ENCODE data around the gene FGFR2. TPM values are rescaled to one million over a fixed set of nuclear protein-coding genes. Genes with fewer than 3 reads are reported as not detected.
"Not testable (repeated sequence)": the region's sequence is repeated elsewhere in the genome, so short reads cannot be mapped to it uniquely, and the experiment has no call there.

FGFR2 gene
- total RNA-seq, 1 experiment from 2014 or later: 135 TPM

GRCh38 chr10:121556455-121556854, 41.8 kb downstream of the FGFR2 start:
- Histone ChIP-seq H3T11ph (ENCODE audit: low read length) (no peak overlapping the region), H2BK12ac (ENCODE audit: insufficient read length, low read depth, low read length) (no peak overlapping the region), H3K4me2 (ENCODE audit: insufficient read depth, insufficient read length, low read length) (no peak overlapping the region), H3K4ac (ENCODE audit: low read depth, low read length) (no peak overlapping the region), H3K27me3 (ENCODE audit: insufficient read depth, low read length) (no peaks in the 10 kb centered on the region), H3K9me3 (ENCODE audit: control insufficient read depth, low read depth, low read length) (no peaks in the 10 kb centered on the region), H3K79me2 (ENCODE audit: insufficient read depth, low read length) (peaks cover 36% of the 10 kb centered on the region; the same call in 1 of the 2 replicates), H4K91ac (ENCODE audit: insufficient read length, low read depth, low read length) (no peak overlapping the region), H2BK20ac (ENCODE audit: low read depth, low read length, poor library complexity, severe bottlenecking) (no peak overlapping the region), H3K14ac (ENCODE audit: insufficient read depth, low read length) (no peak overlapping the region), H4K8ac (replicated peaks; ENCODE audit: insufficient read length, low read depth, low read length) (no peak overlapping the region), H3K27ac (ENCODE audit: insufficient read length, low read depth, low read length) (no peak overlapping the region), H2AK5ac (ENCODE audit: insufficient read length, low read length) (no peak overlapping the region), H3K23me2 (ENCODE audit: insufficient read length, low read depth, low read length, poor library complexity, severe bottlenecking) (no peaks in the 10 kb centered on the region), H3K9ac (ENCODE audit: extremely low read depth, insufficient read length, low read length) (no peak overlapping the region), H3K56ac (ENCODE audit: insufficient read length, low read depth, low read length) (no peak overlapping the region), H4K5ac (ENCODE audit: insufficient read length, low read depth, low read length) (no peak overlapping the region), H2AFZ (ENCODE audit: low read length) (no peak overlapping the region), H2BK5ac (ENCODE audit: insufficient read length, low read length) (no peak overlapping the region), H2BK120ac (ENCODE audit: low read depth, low read length, poor library complexity, severe bottlenecking) (no peak overlapping the region), H4K20me1 (ENCODE audit: control insufficient read depth, insufficient read depth, insufficient read length) (no peaks in the 10 kb centered on the region), H3K79me1 (ENCODE audit: insufficient read depth, low read depth, low read length, poor library complexity, severe bottlenecking) (peaks cover 16% of the 10 kb centered on the region), H3K18ac (ENCODE audit: insufficient read length, low read depth, low read length) (no peak overlapping the region), H3K23ac (ENCODE audit: insufficient read length, low read depth, low read length) (no peak overlapping the region), H2BK15ac (ENCODE audit: low read depth, low read length) (no peak overlapping the region), H3K4me1 (ENCODE audit: insufficient read depth, low read length) (peaks cover 9% of the 10 kb centered on the region; the same call in 1 of the 2 replicates)
- Mint-ChIP-seq H3K4me3 (no peak overlapping the region), H3K36me3 (ENCODE audit: insufficient read depth in 1 of 3, low read depth in 3 of 3) (peaks cover 10 to 62% (median 49%) of the 10 kb centered on the region in 3 experiments), H3K27ac (peak overlapping the region in 2 of 3 experiments; percentile 31 to 76; a peak in 2 of 7 replicates), H3K9me3 (no peaks in the 10 kb centered on the region), H3K27me3 (ENCODE audit: low read depth) (no peaks in the 10 kb centered on the region), H3K4me1 (peaks cover 75 to 78% of the 10 kb centered on the region in 2 experiments)
- no peak for DNase-seq
- TF ChIP-seq CTCF (conservative IDR thresholded peaks at IDR 0.05): no peak
- whole genome bisulfite sequencing (ENCODE audit: extremely low coverage, insufficient read length, low lambda C conversion rate): no CpG with 5 or more reads among the region's 7 CpGs

- not testable (repeated sequence) for H3K23me2 ChIP-seq (ENCODE audit: insufficient read length, low read depth, low read length, poor library complexity, severe bottlenecking); H3K18ac ChIP-seq (ENCODE audit: insufficient read length, low read depth, low read length); H3K4ac ChIP-seq (ENCODE audit: low read depth, low read length); H3K27me3 Mint-ChIP-seq (ENCODE audit: low read depth); H3K4me2 ChIP-seq (ENCODE audit: insufficient read depth, insufficient read length, low read length); H2BK5ac ChIP-seq (ENCODE audit: insufficient read length, low read length); H4K8ac ChIP-seq (replicated peaks; ENCODE audit: insufficient read length, low read depth, low read length); DNase-seq; H3K4me3 Mint-ChIP-seq; H3K27me3 ChIP-seq (ENCODE audit: insufficient read depth, low read length); H3K9me3 Mint-ChIP-seq; H2AK5ac ChIP-seq (ENCODE audit: insufficient read length, low read length); H4K91ac ChIP-seq (ENCODE audit: insufficient read length, low read depth, low read length); H3K4me1 ChIP-seq (ENCODE audit: insufficient read depth, low read length); H2BK12ac ChIP-seq (ENCODE audit: insufficient read length, low read depth, low read length); H3K23ac ChIP-seq (ENCODE audit: insufficient read length, low read depth, low read length); H2AFZ ChIP-seq (ENCODE audit: low read length); H2BK15ac ChIP-seq (ENCODE audit: low read depth, low read length); H2BK120ac ChIP-seq (ENCODE audit: low read depth, low read length, poor library complexity, severe bottlenecking); H4K20me1 ChIP-seq (ENCODE audit: control insufficient read depth, insufficient read depth, insufficient read length); H3K56ac ChIP-seq (ENCODE audit: insufficient read length, low read depth, low read length); H3K9ac ChIP-seq (ENCODE audit: extremely low read depth, insufficient read length, low read length); H3K14ac ChIP-seq (ENCODE audit: insufficient read depth, low read length); H2BK20ac ChIP-seq (ENCODE audit: low read depth, low read length, poor library complexity, severe bottlenecking); H4K5ac ChIP-seq (ENCODE audit: insufficient read length, low read depth, low read length); H3T11ph ChIP-seq (ENCODE audit: low read length); H3K9me3 ChIP-seq (ENCODE audit: control insufficient read depth, low read depth, low read length); H3K27ac ChIP-seq (ENCODE audit: insufficient read length, low read depth, low read length)
- peaks cover 16% of the 10 kb centered on the region for H3K79me1 ChIP-seq (ENCODE audit: insufficient read depth, low read depth, low read length, poor library complexity, severe bottlenecking)
- peak overlapping the region; percentile 57 to 94 (median 77) for H3K27ac Mint-ChIP-seq
- peaks cover 74 to 77% of the 10 kb centered on the region in 2 experiments for H3K4me1 Mint-ChIP-seq
- peaks cover 31% of the 10 kb centered on the region; the same call in 1 of the 2 replicates for H3K79me2 ChIP-seq (ENCODE audit: insufficient read depth, low read length)
- no CpG with 5 or more reads among the region's 9 CpGs for WGBS (ENCODE audit: extremely low coverage, insufficient read length, low lambda C conversion rate)
- peaks cover 18 to 64% (median 52%) of the 10 kb centered on the region in 3 experiments for H3K36me3 Mint-ChIP-seq (ENCODE audit: insufficient read depth in 1 of 3, low read depth in 3 of 3)
These were observed 43.3 kb downstream of the FGFR2 start for GRCh38 chr10:121554916-121555315.

Measured in H9 (cell line).